Germinal center (tissue), 1 donor: ENCODE results near the gene BICRAL.
"Not testable (repeated sequence)": the region's sequence is repeated elsewhere in the genome, so short reads cannot be mapped to it uniquely, and the experiment has no call there.

Experiments
- DNase-seq: peaks from one replicate; pipeline ENCODE4 v3.0.0; 2012; ENCODE audit warnings: mixed read lengths, low spot score

BICRAL gene

GRCh38 chr6:42894041-42894828 is 112.4 kb downstream of the BICRAL start:
- not testable (repeated sequence) for DNase-seq

DNA sequence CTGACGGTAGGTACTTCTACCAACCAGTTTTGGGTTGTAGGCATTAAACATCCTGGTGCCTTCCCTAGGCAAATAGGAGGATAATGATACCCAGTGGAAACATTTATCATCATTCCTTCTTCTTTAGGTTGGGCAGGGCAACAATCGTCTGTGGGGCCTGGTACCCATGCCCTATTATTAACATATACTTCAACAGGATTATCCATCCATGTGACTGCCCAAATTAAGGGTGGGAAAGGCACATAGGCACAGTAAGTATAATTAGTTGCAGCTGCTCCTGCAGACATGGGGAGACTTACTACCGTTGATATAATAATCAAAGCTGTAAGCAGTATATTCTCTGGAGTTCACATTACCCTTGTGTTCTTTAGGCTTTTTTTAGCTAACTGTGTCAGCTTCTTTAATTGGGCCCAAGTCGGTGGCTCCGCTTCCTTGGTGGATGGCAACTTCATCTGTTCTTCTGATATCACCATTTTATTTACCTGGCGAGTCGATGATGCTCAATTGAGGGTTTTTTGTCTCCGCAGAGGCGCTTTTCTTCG is 114.4 kb downstream of the BICRAL start:
- no peak for DNase-seq

DNA sequence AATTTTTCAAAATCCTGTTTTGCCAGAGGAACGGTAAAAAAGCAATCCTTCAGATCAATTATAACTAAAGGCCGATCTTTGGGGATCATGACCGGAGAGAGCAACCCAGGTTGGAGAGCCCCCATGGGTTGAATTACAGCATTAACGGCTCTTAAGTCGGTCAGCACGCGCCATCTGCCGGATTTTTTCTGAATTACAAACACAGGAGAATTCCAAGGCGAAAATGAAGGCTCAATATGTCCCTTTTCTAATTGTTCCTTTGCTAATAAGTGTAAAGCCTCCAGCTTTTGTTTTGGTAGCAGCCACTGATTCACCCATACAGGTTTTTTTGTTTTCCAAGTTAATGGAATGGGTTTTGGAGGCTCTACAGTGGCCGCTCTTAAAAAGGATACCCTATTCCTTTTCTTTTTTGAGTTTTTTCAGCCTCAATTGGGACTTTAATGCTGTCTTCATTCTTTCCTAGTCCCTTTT is 117.1 kb downstream of the BICRAL start:
- DNase-seq: peak; percentile 26

- DNase-seq: no peak
These were observed 118.0 kb downstream of the BICRAL start for GRCh38 chr6:42899871-42900270.

DNA sequence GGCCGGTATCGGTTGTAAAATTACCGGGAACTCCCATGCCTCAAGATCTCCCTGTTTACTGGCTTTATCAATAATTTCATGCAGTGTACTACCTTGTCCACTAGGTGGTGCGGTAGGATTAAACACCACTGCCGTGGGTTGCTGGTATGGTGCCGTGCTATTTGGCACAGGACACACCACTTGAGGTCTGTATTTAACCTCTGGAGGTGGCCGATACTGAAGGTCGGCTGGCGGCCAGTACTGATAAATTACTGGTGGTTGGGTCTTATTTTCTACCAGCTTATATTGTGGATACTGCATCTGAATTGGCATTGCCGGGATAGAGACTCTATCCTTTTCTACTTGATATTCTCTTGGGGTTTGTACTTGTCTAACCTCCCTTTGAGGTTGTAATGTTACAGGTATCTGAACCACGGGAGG is 119.7 kb downstream of the BICRAL start:
- peak; percentile 60 for DNase-seq

DNA sequence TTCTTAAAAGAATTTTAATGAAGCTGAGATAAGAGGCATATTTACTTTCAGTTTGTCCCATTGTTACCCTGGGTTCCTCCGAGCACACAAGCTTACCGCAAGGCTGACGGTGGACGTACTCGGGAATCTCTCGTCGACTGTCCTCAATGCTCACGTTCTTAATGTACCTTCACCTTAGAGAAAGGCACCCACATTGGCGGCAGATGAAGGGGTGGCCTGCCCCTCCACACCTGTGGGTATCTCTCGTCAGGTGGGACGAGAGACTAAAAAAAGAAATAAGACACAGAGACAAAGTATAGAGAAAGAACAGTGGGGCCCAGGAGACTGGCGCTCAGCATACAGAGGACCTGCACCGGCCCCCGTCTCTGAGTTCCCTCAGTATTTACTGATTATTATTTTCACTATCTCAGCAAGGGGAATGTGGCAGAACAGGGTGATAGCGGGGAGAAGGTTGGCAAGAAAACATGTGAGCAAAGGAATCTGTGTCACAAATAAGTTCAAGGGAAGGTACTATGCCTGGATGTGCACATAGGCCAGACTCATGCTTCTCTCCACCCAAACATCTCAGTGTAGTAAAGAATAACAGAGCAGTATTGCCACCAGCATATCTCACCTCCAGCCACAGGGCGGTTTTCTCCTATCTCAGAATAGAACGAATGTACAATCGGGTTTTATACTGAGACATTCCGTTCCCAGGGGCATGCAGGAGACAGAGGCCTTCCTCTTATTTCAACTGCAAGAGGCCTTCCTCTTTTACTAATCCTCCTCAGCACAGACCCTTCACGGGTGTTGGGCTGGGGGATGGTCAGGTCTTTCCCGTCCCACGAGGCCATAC is 120.8 kb downstream of the BICRAL start:
- not testable (repeated sequence) for DNase-seq

GRCh38 chr6:42904467-42904866 is 122.6 kb downstream of the BICRAL start:
- no peak for DNase-seq

- no peak for DNase-seq
These were observed 125.5 kb downstream of the BICRAL start for GRCh38 chr6:42907336-42907735.

GRCh38 chr6:42909835-42910234 is 128.0 kb downstream of the BICRAL start:
- DNase-seq: no peak

DNA sequence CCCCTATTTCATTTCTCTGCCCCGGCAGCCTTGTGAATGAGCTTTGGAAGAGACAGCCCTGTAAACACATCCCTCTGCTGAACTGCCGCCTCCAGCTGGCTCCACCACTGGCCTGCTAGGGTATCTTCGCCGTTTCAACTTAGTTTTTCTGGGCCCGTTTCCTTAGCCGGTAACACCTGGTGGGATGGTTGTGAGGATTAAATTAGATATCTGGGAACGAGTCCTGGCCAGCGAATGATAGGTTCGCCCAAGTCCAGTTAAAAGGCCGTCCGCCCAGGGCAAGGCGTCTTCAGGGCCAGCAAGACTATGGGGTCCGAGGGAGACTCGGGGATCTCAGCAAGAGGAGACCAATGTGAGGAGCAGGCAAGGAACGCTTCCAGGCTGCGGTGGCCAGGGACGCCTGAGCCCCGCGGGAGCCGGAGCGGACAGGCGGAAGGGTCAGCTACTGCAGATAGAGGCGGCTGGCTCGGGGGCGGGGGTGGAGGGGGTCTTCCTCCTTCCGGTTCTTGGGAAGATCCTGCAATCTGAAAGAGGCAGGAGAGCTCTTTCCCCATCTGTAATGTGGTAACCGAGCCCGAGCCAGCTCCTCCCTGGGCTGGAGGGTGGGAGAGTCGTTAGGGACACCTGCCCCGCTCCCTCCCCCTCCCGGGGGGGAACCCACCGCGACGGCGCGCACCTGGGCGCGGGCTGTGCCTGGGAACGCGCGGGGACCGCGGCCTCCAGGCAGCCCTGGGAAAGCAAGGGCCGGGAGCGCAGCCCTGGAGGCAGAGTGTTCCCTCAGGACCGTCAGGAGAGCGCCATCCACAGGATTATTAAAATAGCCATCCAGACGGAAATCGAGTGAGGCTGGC is 129.5 kb downstream of the BICRAL start:
- DNase-seq: no peak

GRCh38 chr6:42914546-42914945 is 132.7 kb downstream of the BICRAL start:
- DNase-seq: no peak

DNA sequence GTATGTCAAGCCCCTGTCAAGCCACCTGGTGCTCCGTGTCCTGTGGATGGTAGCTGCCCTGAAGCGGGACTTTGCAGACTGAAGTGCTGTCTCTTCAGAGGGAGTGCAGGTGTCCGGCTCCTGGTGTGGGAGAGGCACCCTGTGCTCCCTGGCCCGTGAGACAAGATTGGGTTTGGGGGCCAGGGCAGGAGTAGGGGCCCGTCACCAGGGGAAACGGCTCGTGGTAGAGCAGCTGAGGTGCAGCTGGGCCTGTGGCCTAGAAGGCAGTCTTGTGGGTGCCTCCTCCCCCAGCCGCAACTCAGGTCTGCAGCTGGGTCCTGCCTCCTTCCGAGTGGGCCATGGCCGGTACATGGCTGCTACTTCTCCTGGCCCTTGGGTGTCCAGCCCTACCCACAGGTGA is 133.9 kb downstream of the BICRAL start, which contains the start of gene PTCRA:
Gene PTCRA, plus strand, starts transcription at position 322 of the 400 bp plus-strand sequence. Its CDS starts 17 bp downstream, at position 339.
- DNase-seq: no peak

- no peak for DNase-seq
These were observed 134.4 kb downstream of the BICRAL start for GRCh38 chr6:42916288-42916687.
